GM23338 (cell line): Measurements from ENCODE around the gene NUP214.

Experiments
- CREB1 ChIP-seq: fragments of 250-450 bp; sonication (Bioruptor Pico); IDR thresholded peaks from 2 replicates; pipeline ENCODE4 v1.5.0; 2020; ENCODE audit warnings: low read depth, mild to moderate bottlenecking, moderate library complexity
- CTCF ChIP-seq, 2 experiments: fragments of 200-600 bp in 1 of 2; sonication (generic) in 1 of 2; conservative IDR thresholded peaks; 2 replicates each; pipeline versions ENCODE4 v1.5.1 to v1.6.1; 2016 to 2017; ENCODE audit warnings: antibody characterized with exemption in 2 of 2, low read depth in 2 of 2, mild to moderate bottlenecking in 2 of 2, moderate library complexity in 1 of 2
- ETS1 ChIP-seq: IDR thresholded peaks from 2 replicates; pipeline ENCODE4 v1.6.1; 2016; ENCODE audit warnings: antibody characterized with exemption
- EZH2 ChIP-seq: fragments of 200-600 bp; sonication (generic); IDR thresholded peaks from one replicate; pipeline ENCODE4 v1.8.0; 2017; ENCODE audit warnings: antibody characterized with exemption, mild to moderate bottlenecking, low read depth; ENCODE audit not compliant: unreplicated experiment
- EZH2phosphoT487 ChIP-seq: fragments of 200-600 bp; sonication (generic); IDR thresholded peaks from one replicate; pipeline ENCODE4 v1.8.1; 2018; ENCODE audit warnings: antibody characterized with exemption; ENCODE audit not compliant: unreplicated experiment
- JUNB ChIP-seq: IDR thresholded peaks from one replicate; pipeline ENCODE4 v1.6.1; 2016; ENCODE audit warnings: antibody characterized with exemption; ENCODE audit not compliant: unreplicated experiment
- NANOG ChIP-seq: IDR thresholded peaks from 2 replicates; pipeline ENCODE4 v1.6.1; 2016; ENCODE audit warnings: antibody characterized with exemption, borderline replicate concordance
- POLR2AphosphoS5 ChIP-seq: IDR thresholded peaks from 2 replicates; pipeline ENCODE4 v1.6.1; 2016; ENCODE audit warnings: antibody characterized with exemption, low read depth
- REST ChIP-seq: IDR thresholded peaks from one replicate; pipeline ENCODE4 v1.6.1; 2018; ENCODE audit warnings: antibody characterized with exemption; ENCODE audit not compliant: unreplicated experiment
- STAT1 ChIP-seq: IDR thresholded peaks from one replicate; pipeline ENCODE4 v1.6.1; 2016; ENCODE audit warnings: antibody characterized with exemption; ENCODE audit not compliant: unreplicated experiment
- ZNF114 ChIP-seq: fragments of 250-450 bp; sonication (Bioruptor Pico); IDR thresholded peaks from 2 replicates; pipeline ENCODE4 v1.5.0; 2020; ENCODE audit warnings: mild to moderate bottlenecking, moderate library complexity
- ZNF331 ChIP-seq: fragments of 250-450 bp; sonication (Bioruptor Pico); IDR thresholded peaks from 2 replicates; pipeline ENCODE4 v1.5.0; 2020; ENCODE audit warnings: low read depth, mild to moderate bottlenecking, moderate library complexity
- ZNF462 ChIP-seq: fragments of 250-450 bp; sonication (Bioruptor Pico); IDR thresholded peaks from 2 replicates; pipeline ENCODE4 v1.5.0; 2020; ENCODE audit warnings: mild to moderate bottlenecking, moderate library complexity

- TF ChIP-seq CTCF (conservative IDR thresholded peaks at IDR 0.05; ENCODE audit: low read depth in 2 of 2): no peak
- no peak for TF ChIP-seq EZH2
- TF ChIP-seq EZH2phosphoT487: no peak
- no peak for TF ChIP-seq JUNB
- TF ChIP-seq REST: no peak
- no peak for TF ChIP-seq STAT1
- no peak for TF ChIP-seq POLR2AphosphoS5
- no peak for TF ChIP-seq CREB1 (CRISPR knock-in tag)
- TF ChIP-seq ETS1: no peak
- TF ChIP-seq NANOG: no peak
- no peak for TF ChIP-seq ZNF331 (CRISPR knock-in tag)
- no peak for TF ChIP-seq ZNF114 (CRISPR knock-in tag)
- no peak for TF ChIP-seq ZNF462 (CRISPR knock-in tag)
Measured at GRCh38 chr9:131236761-131237160, 111.4 kb downstream of the NUP214 start.
